HG02884 (cell line): Measurements from ENCODE around the gene DHRS3.

ENCODE experiments used
- ATAC-seq: cut with Tn5 transposase; IDR thresholded peaks from one replicate; pipeline ENCODE4 v1.9.1; 2021; ENCODE audit warnings: mild to moderate bottlenecking, moderate library complexity; ENCODE audit not compliant: unreplicated experiment

Gene DHRS3

DNA sequence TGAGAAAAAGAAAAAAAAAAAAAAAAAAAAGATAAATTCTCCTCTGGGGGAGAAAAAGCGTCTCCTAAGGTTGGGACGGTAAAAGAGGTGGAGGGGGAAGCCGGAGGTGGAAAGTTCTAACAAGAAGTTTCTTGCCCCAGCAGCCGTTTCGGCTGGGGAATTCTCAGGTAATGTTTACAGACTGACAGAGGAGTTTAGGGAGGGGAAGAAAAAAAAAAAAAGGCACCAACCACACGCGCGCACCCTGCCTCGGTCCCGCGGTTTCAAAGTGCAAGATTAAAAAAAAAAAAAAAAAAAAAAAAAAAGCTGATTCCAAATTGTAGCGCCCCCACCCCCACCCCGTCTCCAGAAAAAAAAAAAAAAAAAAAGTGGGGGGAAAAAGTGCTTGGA is 504 bp downstream of the DHRS3 start:
- no peak for ATAC-seq

- no peak for ATAC-seq
These were observed 1.2 kb downstream of the DHRS3 start for GRCh38 chr1:12616709-12617373.

- no peak for ATAC-seq
These were observed 1.9 kb downstream of the DHRS3 start for GRCh38 chr1:12615865-12616708.

- no peak for ATAC-seq
These were observed 2.7 kb downstream of the DHRS3 start for GRCh38 chr1:12615159-12615864.

GRCh38 chr1:12614402-12615158 is 3.4 kb downstream of the DHRS3 start:
- no peak for ATAC-seq

- no peak for ATAC-seq
These were observed 4.8 kb downstream of the DHRS3 start for GRCh38 chr1:12613180-12613579.

DNA sequence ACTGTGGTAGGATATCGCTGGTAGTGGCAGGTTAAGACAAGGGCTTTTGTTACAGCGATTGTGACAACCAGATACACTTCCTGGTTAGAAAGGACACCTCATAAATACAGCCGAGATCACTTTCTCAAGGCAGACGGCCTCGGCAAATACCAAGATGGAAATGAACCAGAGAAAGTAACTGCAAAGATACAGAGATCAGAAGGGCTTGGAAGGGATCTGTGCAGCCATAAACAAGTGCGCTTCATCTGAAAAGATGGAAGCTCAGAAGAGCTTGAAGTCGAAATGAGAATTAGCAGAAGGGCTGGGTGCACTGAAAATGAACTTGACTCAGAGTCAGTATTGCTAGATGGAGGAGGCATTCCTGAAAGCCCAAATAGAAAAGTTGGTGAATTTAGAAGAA is 7.1 kb downstream of the DHRS3 start:
- ATAC-seq, result no peak

GRCh38 chr1:12610305-12610935 is 7.6 kb downstream of the DHRS3 start:
- ATAC-seq, result no peak

- ATAC-seq, result no peak
These were observed 8.5 kb downstream of the DHRS3 start for GRCh38 chr1:12609469-12610003.

DNA sequence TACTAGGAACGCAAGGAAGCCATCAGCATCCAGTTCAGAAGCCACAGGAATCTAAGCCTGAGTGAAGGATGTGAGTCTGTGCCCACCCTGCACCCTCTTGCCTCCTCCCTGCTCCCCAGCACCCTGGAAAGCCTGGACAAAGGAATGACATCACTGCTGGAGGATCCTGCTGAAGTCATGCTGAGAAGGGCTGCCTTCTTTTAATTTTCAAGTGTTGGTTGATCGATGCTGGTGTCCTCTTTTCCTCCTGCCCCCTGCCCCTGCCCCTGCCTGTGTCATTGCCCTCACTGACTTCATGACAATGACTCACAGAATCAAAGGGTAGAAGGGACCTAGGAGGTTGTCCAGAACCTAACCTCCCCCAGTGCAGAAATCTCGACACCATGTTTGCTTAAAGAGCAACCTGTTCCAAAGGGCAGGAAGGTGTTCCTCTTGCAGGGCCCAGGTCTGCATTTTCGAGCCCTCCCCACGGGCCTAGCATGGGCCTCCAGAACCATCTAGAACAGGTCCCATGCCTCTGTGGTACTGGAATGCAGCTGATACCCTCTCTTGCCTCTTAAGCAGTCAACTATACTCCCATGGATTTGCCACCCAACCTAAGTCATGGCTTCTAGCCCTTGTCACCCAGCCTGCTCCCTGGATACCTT is 9.6 kb downstream of the DHRS3 start:
- ATAC-seq, result no peak

DNA sequence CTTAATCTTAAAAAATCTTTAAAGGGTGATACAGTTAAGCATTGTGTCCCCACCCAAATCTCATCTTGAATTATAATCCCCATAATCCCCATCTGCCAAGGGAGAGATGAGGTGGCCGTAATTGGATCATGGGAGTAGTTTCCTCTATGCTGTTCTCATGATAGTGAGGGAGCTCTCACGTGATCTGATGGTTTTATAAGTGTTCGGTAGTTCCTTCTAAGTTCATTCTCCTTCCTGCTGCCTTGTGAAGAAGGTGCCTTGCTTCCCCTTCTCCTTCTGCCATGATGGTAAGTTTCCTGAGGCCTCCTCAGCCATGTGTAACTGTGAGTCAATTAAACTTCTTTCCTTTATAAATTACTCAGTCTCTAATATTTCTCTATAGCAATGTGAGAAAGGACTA is 10.7 kb downstream of the DHRS3 start:
- ATAC-seq, result no peak

DNA sequence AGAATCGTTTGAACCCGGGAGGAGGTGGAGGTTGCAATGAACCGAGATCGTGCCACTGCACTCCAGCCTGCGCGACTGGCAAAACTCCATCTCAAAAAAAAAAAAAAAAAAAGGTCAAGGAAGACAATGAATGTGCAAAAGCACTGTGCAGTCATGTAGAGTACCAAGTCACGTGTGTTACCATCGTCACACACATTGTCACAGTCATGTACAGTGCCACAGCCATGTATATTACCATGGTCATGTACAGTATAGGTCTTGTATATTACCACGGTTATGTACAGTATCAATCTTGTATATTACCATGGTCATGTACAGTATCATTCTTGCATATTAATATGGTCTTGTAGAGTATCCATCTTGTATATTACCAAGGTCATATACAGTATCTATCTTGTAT is 13.0 kb downstream of the DHRS3 start:
- no peak for ATAC-seq

- ATAC-seq, result no peak
These were observed 13.7 kb downstream of the DHRS3 start for GRCh38 chr1:12604114-12604874.

GRCh38 chr1:12603224-12603623 is 14.8 kb downstream of the DHRS3 start:
- no peak for ATAC-seq

- no peak for ATAC-seq
These were observed 15.4 kb downstream of the DHRS3 start for GRCh38 chr1:12602659-12603024.

GRCh38 chr1:12601700-12602658 is 16.0 kb downstream of the DHRS3 start:
- ATAC-seq, result no peak

DNA sequence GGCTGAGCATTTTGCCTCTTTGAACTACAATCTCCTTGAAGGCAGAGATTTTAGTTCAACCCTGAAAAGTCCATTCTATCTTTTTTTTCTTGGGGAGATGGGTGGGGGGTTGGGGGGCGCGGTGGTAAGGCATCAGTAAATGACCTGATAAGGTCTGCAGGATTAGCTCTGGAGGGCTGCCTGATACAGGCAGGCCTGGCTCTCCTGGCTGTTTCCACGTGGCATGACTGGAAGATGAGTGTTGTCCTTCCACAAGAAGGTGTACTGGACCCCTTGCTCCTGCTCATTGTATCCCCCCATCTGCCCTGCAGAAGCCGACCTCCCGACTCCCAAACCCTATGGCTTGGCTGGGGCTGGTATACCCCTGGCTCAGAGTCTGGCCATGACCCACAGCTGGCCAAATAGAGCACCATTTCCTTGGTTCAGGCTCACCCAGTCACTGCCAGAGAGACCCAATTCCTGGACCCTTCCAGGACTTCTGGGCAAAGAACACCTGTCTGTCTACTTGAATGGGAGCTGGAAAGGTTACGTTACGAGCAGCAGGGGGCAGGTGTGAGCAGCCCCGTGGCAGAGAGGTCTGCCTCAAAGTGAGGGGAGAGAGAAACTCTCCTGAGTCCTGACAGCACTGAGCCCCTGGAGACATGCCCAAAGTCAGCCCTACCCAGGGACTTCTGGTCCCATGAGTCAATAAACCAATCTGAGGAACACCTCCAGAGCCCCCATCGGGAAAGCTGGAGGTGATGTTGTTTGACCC is 17.0 kb downstream of the DHRS3 start:
- no peak for ATAC-seq
